Measurements from ENCODE around the gene SDK1.
"Not testable (repeated sequence)": the region's sequence is repeated elsewhere in the genome, so short reads cannot be mapped to it uniquely, and the experiment has no call there.

The SDK1 gene

DNA sequence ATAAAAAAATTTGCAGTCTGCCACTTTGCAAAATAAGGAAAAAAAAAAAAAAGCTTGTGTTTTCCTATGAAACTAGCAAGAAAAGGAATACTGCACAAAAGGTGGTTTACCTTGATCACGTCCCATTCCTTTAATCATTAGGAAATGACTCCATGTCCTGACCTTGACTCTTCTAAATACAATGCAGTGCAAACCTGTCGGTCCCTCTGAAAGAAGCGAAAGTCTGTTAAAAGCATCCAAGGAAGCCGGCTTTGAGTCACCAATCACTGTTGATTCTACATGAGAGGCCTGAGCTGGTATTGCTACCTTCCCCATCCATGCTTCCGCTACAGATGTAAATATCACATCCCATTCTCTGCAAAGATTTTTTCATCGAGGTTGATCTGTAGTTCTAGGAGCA lies 652.1 kb downstream of the SDK1 start:
- DNase-seq = no peak
- TF ChIP-seq POLR2A (IDR thresholded peaks at IDR 0.05; ENCODE audit: low read length) (no peak), GATA1 (IDR thresholded peaks at IDR 0.05; ENCODE audit: low read depth, low read length) (no peak)

DNA sequence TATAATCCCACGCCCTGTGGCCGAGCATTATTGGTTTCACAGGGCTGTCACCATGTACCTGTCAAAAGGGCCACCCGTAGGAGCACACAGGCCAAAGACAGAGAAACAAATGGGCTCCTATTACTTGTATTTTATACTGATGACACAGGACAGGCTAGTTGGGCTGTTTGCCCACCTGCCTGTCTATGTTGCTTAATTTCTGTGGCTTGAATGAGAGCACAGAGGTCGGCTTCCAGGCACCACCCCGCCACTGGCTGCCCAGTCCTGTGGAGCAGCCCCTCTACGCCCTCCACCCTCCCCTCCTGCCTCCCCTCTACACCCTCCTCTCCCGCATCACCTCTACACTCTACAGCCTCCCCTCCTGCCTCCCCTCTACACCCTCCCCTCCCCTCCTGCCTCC lies 652.9 kb downstream of the SDK1 start:
- no peak for DNase-seq
- no peak for TF ChIP-seq GATA1 (IDR thresholded peaks at IDR 0.05; ENCODE audit: low read depth, low read length)
- TF ChIP-seq POLR2A (IDR thresholded peaks at IDR 0.05; ENCODE audit: low read length) = no peak

DNA sequence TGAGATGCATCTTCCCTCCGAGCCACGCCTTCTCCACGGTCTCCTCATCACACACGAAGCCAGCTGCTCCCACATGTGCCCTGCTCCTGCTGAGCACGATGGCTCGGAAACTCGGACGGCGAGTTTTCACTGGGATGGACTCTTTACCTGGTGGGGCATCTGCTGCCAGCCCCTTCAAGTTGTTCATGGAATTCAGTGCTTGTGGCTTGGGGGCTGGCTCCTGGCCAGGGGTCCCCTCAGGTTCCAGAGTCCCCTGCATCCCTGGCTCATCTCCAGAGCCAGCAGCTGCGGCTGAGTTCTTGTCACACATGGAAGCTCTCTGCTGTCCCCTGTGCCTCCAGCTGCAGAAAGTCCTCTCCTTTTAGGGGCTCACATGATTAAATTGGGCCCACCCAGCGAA lies 654.0 kb downstream of the SDK1 start:
- TF ChIP-seq POLR2A (IDR thresholded peaks at IDR 0.05; ENCODE audit: low read length) (no peak), GATA1 (IDR thresholded peaks at IDR 0.05; ENCODE audit: low read depth, low read length) (no peak)
- no peak for DNase-seq

DNA sequence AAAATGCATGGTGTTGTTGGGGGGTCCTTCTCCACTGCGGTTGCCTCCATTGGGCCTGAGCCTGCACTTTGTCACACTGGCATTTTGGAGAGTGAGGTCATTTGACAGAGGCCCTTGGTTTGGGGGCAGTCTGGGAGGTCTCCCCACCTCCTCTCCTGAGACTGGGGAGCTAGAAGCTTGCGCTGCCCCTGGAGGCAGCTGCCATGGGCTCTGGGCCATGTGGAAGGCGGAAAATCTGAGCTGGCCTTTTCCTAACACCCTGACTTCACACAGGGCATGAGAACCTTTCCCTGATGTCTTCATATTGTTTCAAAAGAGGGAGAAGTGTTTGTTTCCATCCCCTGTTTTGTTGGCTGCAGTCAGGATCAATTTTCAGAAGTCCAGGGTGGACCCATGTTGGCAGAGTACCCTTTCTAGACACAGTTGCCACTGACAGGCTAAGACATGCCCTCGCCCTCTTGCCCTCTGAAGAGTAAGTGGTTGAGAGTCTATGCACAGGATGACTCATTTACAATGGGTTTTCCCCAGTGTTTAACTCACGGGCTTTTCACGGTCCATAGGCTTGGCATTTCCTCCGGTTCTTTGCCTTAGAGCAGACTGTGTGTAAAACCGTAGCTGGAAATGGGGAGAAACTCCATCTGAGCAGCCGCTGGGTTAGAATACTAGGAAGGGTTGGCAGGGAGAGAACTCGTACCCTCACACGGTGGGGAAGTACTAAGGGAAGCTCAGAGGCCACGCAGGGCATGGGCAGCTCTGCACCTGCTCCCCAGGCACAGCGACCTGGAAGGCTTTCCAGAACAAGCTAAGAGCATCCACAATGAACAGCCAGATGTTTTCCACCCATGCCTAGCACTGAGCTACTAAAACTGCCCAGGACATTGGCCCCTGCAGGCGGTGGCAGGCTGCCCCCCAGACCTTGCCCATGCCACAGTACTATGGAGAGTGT lies 655.0 kb downstream of the SDK1 start:
- TF ChIP-seq POLR2A (IDR thresholded peaks at IDR 0.05; ENCODE audit: low read length) (no peak), GATA1 (IDR thresholded peaks at IDR 0.05; ENCODE audit: low read depth, low read length) (no peak)
- no peak for DNase-seq

DNA sequence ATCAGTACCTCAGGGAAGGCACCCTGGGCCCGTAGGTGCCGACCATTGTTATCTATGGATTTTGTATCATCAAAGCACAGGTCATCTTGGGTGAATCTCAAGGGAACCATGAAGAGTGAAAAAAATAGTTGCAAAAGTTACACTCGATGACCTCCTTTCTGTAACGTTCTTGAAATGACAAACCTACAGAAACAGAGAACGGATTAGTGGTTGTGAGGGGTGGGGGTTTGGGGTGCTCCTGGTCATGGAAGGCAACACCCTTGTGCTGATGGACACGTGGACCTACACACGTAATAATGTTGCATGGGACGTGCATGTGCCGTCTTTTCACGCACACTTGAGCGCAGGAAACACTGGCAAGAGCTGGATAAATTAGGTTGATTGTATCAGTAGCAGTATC lies 655.9 kb downstream of the SDK1 start:
- DNase-seq = no peak
- TF ChIP-seq POLR2A (IDR thresholded peaks at IDR 0.05; ENCODE audit: low read length) (no peak), GATA1 (IDR thresholded peaks at IDR 0.05; ENCODE audit: low read depth, low read length) (no peak)

DNA sequence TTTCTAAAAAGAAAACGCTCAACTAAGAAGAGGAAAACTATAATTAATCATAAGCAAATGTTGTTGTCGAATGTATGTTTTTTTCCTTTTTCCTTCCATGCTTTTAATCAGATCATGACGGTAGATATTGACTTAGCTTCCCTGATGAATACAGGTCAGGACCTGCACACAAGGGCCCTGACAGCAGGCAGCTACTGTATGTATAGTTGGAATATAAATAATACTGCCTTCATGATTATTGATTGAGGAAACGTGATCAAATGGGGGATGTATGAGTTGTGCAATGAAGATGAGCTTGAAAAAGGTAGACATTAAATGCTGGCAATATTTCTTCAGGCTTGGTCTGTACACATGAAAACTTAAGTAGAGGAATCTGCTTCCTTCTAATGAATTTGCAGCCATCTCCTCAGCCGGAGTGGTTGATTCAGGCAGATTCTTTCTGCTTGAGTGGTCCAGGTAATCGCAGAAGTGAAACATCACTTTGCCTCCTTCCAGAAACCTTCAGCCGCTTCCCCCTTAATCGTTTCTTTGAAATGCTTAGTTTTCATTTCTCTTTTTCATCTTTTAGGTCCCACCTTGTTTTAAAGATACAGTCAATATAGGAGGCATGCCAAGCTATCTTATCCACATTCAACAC lies 656.5 kb downstream of the SDK1 start:
- TF ChIP-seq GATA1 (IDR thresholded peaks at IDR 0.05; ENCODE audit: low read depth, low read length) (no peak), POLR2A (IDR thresholded peaks at IDR 0.05; ENCODE audit: low read length) (no peak)
- no peak for DNase-seq

DNA sequence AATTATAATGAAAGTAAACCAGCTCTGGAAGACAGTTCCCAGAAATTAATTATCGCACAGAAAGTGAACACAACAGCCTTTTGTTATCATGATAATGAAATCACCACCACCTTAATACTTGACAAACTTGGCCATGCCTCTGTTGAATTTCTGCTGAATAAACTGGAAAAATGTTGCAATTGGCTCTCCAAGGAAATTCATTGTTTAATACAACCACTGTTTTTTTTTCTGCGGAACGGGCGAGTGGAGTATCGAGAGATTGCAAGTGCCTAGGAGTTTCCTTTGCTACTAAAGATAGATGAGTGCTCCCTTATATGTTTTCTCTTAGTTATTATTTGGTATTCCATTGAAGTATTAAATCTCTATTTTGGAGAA lies 657.0 kb downstream of the SDK1 start:
- TF ChIP-seq POLR2A (IDR thresholded peaks at IDR 0.05; ENCODE audit: low read length) (no peak), GATA1 (IDR thresholded peaks at IDR 0.05; ENCODE audit: low read depth, low read length) (no peak)
- DNase-seq = no peak

DNA sequence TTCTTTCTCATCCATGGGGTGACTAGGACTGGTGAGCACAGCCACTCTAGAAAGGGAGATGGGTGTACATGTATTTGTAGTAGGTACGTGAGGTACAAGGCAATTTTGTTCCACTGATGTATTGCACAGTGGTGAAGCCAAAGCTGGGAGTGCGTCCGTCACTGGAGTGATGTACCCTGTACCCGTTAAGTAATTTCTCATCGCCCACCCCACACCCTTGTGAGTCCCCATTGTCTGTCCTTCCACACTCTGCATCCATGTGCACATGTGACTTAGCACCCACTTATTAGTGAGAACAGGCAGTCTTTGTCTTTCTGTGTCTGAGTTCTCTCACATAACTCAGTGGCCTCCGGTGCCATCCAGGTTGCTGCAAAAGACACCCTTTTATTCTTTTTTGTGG lies 658.3 kb downstream of the SDK1 start:
- TF ChIP-seq POLR2A (IDR thresholded peaks at IDR 0.05; ENCODE audit: low read length) (no peak), GATA1 (IDR thresholded peaks at IDR 0.05; ENCODE audit: low read depth, low read length) (no peak)

DNA sequence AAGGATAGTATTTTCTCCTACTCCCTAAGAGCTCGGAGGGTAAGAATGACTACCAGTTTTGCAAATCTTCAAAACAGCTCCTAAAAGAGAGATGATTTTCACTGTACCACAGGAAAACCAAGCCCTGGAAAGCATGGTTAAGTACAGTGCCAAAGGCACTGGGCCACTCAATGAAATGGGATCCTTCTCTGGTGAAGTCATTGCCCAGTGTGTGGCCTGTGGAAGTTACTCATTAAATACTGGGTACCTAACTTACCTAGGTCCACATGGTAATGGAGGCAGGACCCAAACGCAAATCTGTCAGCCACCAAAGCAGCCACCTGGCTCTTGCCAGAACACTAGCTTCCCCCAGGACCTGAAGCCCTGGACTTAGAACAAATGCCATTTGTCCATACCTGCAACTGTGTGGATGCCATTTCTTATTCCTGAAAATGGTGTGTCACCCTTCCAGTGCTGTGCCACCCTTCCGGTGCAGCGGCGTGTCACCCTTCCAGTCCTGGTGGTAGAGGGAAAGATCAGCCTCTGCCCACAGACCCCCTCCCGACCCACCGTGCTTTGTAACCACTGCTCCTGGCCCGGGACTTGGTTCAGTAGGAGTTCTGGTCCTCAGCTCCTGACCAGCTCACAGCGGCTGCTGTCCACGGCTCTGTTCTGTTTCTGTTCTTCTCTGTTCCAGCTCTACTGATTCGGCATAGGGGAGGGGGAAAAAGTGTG lies 659.2 kb downstream of the SDK1 start:
- DNase-seq = no peak
- no peak for TF ChIP-seq GATA1 (IDR thresholded peaks at IDR 0.05; ENCODE audit: low read depth, low read length)
- no peak for TF ChIP-seq POLR2A (IDR thresholded peaks at IDR 0.05; ENCODE audit: low read length)

More for the DNA sequence above, 658.3 kb downstream of the SDK1 start:
- DNase-seq = no peak

DNA sequence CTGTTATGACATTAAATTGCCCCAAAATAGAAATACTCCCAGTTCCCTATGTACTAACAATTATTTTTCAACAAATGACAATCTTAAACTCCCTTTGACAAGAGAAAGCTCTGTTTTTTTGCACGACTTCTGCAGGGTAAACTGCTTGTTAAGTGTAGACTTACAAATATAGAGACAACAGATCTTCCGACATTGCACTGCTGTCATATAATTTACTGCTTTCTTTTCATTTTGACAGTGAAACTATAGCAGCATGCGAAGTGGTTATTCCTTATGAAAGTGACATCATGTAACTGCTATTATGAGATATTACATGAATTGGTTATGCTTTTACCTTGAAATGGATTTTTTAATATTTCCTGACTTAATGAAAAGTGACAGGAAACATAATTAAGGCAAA lies 659.9 kb downstream of the SDK1 start:
- TF ChIP-seq GATA1 (IDR thresholded peaks at IDR 0.05; ENCODE audit: low read depth, low read length) (no peak), POLR2A (IDR thresholded peaks at IDR 0.05; ENCODE audit: low read length) (no peak)

DNA sequence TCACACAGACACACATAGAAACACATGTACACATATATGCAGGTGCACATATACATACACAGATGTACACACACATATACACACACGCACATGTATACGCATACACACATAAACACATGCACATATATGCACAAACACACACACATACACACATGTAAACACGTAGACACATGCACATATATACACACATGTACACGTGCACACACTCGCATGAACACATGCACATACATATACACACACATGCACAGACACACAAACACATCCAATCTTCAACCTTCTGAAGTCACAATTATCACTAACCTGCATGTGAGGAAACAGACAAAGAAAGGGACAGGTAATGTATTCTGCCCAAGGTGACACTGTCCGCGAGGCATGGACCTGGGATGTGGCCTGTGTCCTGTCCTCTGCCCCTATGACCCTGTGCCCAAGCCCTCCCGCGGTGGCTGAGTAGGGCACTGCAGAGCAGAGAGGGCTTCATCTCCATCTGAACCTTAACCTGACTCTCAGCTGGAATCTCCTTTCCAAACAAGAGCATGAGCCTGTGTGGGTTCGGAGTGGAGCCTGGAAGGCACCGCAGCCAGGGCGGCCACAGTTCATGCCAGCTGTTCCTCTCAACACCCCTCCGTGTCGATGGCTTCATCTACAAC lies 660.9 kb downstream of the SDK1 start:
- TF ChIP-seq GATA1 (IDR thresholded peaks at IDR 0.05; ENCODE audit: low read depth, low read length) = no peak
- TF ChIP-seq POLR2A (IDR thresholded peaks at IDR 0.05; ENCODE audit: low read length) = no peak
- DNase-seq = no peak

More for the DNA sequence above, 659.9 kb downstream of the SDK1 start:
- DNase-seq = no peak

DNA sequence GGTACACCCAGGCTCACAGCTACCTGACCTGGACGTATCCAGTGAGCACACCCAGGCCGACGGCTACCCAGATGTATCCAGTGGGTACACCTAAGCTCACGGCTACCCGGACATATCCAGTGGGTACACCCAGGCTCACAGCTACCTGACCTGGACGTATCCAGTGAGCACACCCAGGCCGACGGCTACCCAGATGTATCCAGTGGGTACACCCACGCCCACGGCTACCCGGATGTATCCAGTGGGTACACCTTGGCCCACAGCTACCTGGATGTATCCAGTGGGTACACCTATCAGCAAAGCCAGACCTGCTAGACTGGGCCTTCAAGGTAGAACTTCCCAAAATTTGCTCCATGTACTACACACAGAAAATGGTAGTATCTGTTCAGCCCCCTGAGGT lies 662.7 kb downstream of the SDK1 start:
- DNase-seq = not testable (repeated sequence)

DNA sequence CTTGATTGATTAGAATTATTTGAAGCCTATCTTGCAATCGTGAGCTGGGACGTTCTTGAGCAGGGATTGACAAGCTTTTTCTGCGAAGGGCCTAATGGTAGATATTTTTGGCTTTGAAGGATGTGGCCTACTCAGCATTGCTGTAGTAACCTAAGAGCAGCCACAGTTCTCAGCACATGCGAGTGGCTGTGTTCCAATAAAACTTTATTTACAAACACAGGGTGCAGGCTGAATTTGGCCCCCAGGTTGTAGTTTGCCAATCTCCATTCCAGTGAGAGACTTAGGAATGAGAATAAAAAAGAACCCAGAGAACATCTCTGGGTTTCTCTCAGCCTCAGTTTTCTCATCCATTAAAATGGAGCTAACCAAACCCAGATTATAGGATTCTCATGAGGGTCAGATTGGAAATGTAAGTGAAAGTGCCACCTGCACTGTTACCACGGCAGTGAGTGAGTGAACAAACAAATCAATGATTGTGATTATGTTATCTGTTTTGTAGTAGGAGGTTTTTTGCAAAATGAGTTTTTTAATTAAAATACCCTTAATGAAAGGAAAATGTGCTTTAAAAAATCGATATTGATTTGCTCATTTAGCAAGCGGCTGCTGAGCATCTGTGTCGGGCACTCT lies 664.0 kb downstream of the SDK1 start:
- DNase-seq = no peak
- TF ChIP-seq POLR2A (IDR thresholded peaks at IDR 0.05; ENCODE audit: low read length) (no peak), GATA1 (IDR thresholded peaks at IDR 0.05; ENCODE audit: low read depth, low read length) (no peak)
